ENCODE measurements around the gene TCHP.
A peak's percentile ranks its signal among the peaks of the same experiment; 100 is the strongest.
"Not testable (repeated sequence)": the region's sequence is repeated elsewhere in the genome, so short reads cannot be mapped to it uniquely, and the experiment has no call there.

The TCHP gene

GRCh38 chr12:109879351-109880042 lies 20.6 kb upstream of the TCHP start:
- DNase-seq (ENCODE audit: low spot score): no peak

- peak; percentile 70 for DNase-seq (ENCODE audit: low spot score)
Observed at GRCh38 chr12:109880043-109880931, 19.8 kb upstream of the TCHP start, which contains the start of gene GLTP. Gene GLTP (minus strand): TSS chr12:109880541. CDS start chr12:109880374, 167 bp downstream.

- no peak for DNase-seq (ENCODE audit: low spot score)
Observed at GRCh38 chr12:109880938-109881337, 19.1 kb upstream of the TCHP start.

GRCh38 chr12:109881752-109882151 lies 18.3 kb upstream of the TCHP start:
- DNase-seq (ENCODE audit: low spot score): no peak

GRCh38 chr12:109883461-109883860 lies 16.6 kb upstream of the TCHP start:
- DNase-seq (ENCODE audit: low spot score): no peak

GRCh38 chr12:109885616-109886015 lies 14.5 kb upstream of the TCHP start:
- DNase-seq (ENCODE audit: low spot score): no peak

GRCh38 chr12:109888179-109889020 lies 11.7 kb upstream of the TCHP start:
- DNase-seq (ENCODE audit: low spot score): no peak

- no peak for DNase-seq (ENCODE audit: low spot score)
Observed at GRCh38 chr12:109890620-109891170, 9.4 kb upstream of the TCHP start.

- DNase-seq (ENCODE audit: low spot score): not testable (repeated sequence)
Observed at GRCh38 chr12:109891731-109892130, 8.3 kb upstream of the TCHP start.

- no peak for DNase-seq (ENCODE audit: low spot score)
Observed at GRCh38 chr12:109892165-109892715, 7.8 kb upstream of the TCHP start.

- DNase-seq (ENCODE audit: low spot score): no peak
Observed at GRCh38 chr12:109892748-109893147, 7.3 kb upstream of the TCHP start.

GRCh38 chr12:109893261-109893995 lies 6.6 kb upstream of the TCHP start:
- DNase-seq (ENCODE audit: low spot score): no peak

GRCh38 chr12:109894939-109895338 lies 5.1 kb upstream of the TCHP start:
- no peak for DNase-seq (ENCODE audit: low spot score)

GRCh38 chr12:109896188-109896587 lies 3.9 kb upstream of the TCHP start:
- no peak for DNase-seq (ENCODE audit: low spot score)

GRCh38 chr12:109897029-109897428 lies 3.0 kb upstream of the TCHP start:
- no peak for DNase-seq (ENCODE audit: low spot score)

- DNase-seq (ENCODE audit: low spot score): not testable (repeated sequence)
Observed at GRCh38 chr12:109899345-109899744, 729 bp upstream of the TCHP start.

GRCh38 chr12:109900752-109901580 lies 892 bp downstream of the TCHP start:
- no peak for DNase-seq (ENCODE audit: low spot score)

GRCh38 chr12:109902891-109903418 lies 2.9 kb downstream of the TCHP start:
- DNase-seq (ENCODE audit: low spot score): no peak

- DNase-seq (ENCODE audit: low spot score): no peak
Observed at GRCh38 chr12:109905301-109905700, 5.2 kb downstream of the TCHP start.
